Muscle of leg (tissue), 11 donors: Measurements from ENCODE around the gene GJB2. TPM values are rescaled to one million over a fixed set of nuclear protein-coding genes. Genes with fewer than 3 reads are reported as not detected.

Experiments
- DNase-seq: peaks from one replicate; pipeline ENCODE4 v3.0.0; 2013
- H3K27ac ChIP-seq: one replicate; pipeline ENCODE4 v1.5.1; 2013; ENCODE audit warnings: mild to moderate bottlenecking, low read length, control low read depth
- H3K27me3 ChIP-seq: one replicate; pipeline ENCODE4 v1.6.1; 2013; ENCODE audit warnings: low read length; ENCODE audit not compliant: control insufficient read depth, insufficient read depth
- H3K36me3 ChIP-seq: one replicate; pipeline ENCODE4 v1.6.1; 2013; ENCODE audit warnings: low read length; ENCODE audit not compliant: control insufficient read depth, insufficient read depth
- H3K4me1 ChIP-seq: one replicate; pipeline ENCODE4 v1.6.1; 2013; ENCODE audit warnings: low read length; ENCODE audit not compliant: control insufficient read depth, insufficient read depth
- H3K4me3 ChIP-seq: one replicate; pipeline ENCODE4 v1.5.1; 2013; ENCODE audit warnings: low read length, control low read depth
- H3K9me3 ChIP-seq: replicated peaks from 2 replicates; pipeline ENCODE4 v1.6.1; 2013; ENCODE audit warnings: low read depth, low read length; ENCODE audit not compliant: control insufficient read depth
- WGBS: methylation state at CpG from one replicate; pipeline ENCODE4 v1.1.5; 2013; ENCODE audit warnings: missing lambda C conversion rate; ENCODE audit not compliant: insufficient coverage; 5-methylcytosine and 5-hydroxymethylcytosine counted together
- polyA plus RNA-seq, 8 donors: library from polyadenylated mRNA; unstranded; fragments of 120-200 nt; gene quantifications; one replicate each; pipeline versions ENCODE4 v1.2.1 to v1.2.3, GENCODE V29; 2013; ENCODE audit warnings: inconsistent platforms in 1 of 8, low replicate concordance in 1 of 8; ENCODE audit not compliant: insufficient read length in 8 of 8, insufficient read depth in 1 of 8
- total RNA-seq: library from RNA; stranded (reverse); fragments of 120-200 nt; gene quantifications from one replicate; pipeline ENCODE4 v1.2.4, GENCODE V29; 2013

GJB2 gene
- total and polyA plus RNA-seq, 9 donors = 0.24 to 8.0 (median 1.2) TPM

DNA sequence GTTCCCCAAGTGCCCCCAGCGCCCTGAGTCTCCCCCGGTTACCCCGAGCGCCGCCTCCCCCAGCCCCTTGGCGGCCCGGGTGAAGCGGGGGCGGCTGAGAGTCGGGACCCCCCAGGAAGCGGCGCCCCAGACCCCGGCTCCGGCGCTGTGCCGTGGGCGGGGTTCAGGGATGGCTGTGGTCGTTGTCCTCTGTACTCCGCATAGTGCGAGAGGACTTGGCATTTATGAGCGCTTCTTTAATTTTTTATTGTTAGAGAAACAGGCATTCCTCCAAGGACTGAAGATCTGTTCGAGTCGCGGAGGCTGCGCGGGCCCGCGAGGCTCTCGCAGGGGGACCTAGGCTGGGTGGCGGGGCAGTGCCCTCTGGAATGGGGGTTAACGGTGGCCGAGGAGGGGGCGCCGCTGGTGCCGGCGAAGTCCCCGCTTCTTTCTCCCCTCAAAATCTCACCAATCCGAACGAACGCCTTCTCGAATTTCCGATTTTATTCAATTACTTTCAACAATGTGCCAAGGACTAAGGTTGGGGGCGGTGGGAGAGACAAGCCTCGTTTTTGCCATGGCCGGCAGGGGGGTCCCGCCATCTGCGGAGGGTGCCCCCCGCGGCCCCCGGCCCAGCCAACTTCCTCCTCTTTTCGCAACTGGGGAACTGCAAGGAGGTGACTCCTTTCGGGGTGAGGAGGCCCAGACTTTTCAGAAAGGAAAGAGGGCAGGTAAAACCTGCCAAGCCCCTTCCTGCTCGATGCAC, 596 bp upstream of the GJB2 start:
- H3K36me3 ChIP-seq = no peaks in the 10 kb centered on the region
- peaks cover 64% of the 10 kb centered on the region for H3K27me3 ChIP-seq
- H3K4me3 ChIP-seq = peak overlapping the region; percentile 36
- H3K27ac ChIP-seq = no peak overlapping the region
- peak; percentile 35 for DNase-seq
- H3K9me3 ChIP-seq = no peaks in the 10 kb centered on the region
- WGBS = under 1% methylated on average over 39 of the region's 53 CpGs
- peaks cover 21% of the 10 kb centered on the region for H3K4me1 ChIP-seq

- H3K36me3 ChIP-seq = no peaks in the 10 kb centered on the region
- WGBS = under 1% methylated on average over 72 of the region's 73 CpGs
- DNase-seq = no peak
Observed at GRCh38 chr13:20192158-20192835, 441 bp downstream of the GJB2 start.

GRCh38 chr13:20191311-20192157, 1.2 kb downstream of the GJB2 start:
- no peak overlapping the region for H3K27ac ChIP-seq
- H3K36me3 ChIP-seq = no peaks in the 10 kb centered on the region
- H3K4me1 ChIP-seq = peaks cover 21% of the 10 kb centered on the region
- H3K27me3 ChIP-seq = peaks cover 63% of the 10 kb centered on the region
- 30% methylated on average over 15 of the region's 24 CpGs for WGBS
- no peak for DNase-seq
- peak overlapping the region; percentile 36 for H3K4me3 ChIP-seq
- no peaks in the 10 kb centered on the region for H3K9me3 ChIP-seq

More at GRCh38 chr13:20192158-20192835, 441 bp downstream of the GJB2 start:
- H3K27me3 ChIP-seq = peaks cover 64% of the 10 kb centered on the region
- peaks cover 21% of the 10 kb centered on the region for H3K4me1 ChIP-seq
- no peaks in the 10 kb centered on the region for H3K9me3 ChIP-seq
- no peak overlapping the region for H3K27ac ChIP-seq
- peak overlapping the region; percentile 36 for H3K4me3 ChIP-seq

DNA sequence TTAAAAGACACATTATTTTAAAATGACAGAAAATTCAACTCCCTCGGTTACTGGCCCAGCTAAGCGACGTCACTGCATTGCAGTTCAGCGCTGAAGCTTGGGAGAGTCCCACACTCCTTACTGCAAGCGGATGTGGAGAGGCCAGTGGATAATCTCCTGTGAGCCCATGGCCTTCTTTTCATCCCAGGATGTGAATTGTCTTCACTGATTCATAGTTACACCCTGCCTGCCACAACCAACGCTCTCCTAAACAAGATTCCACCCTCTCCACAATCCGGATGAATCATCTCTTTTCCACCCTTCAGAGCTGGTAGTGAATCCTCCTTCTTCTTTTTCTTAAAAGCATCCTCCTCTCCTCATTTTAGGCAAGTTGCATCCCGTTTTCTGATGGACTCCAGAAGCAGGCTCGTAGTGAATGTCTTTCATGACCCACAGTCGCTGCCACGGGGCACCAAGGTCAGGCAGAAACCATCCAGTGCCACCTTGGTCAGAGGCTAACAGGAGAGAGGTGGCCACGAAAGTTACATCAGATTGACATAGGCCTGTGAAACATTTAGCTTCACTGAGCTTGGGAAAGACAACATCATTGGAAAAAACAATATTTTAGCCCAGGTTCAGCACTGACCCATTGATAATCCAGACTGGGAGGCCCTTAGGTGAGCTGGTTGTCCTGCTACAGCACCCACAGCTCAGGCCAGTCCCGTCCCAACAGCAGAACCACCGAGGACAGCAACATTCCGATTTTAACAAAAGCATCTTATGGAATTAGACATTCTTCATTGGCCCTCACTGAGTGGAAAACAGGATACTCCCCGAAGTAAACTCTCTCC, 2.0 kb downstream of the GJB2 start:
- 87% methylated on average over 12 of the region's 16 CpGs for WGBS
- H3K27ac ChIP-seq = no peak overlapping the region
- H3K4me1 ChIP-seq = peaks cover 21% of the 10 kb centered on the region
- H3K9me3 ChIP-seq = no peaks in the 10 kb centered on the region
- DNase-seq = no peak
- no peak overlapping the region for H3K4me3 ChIP-seq
- no peaks in the 10 kb centered on the region for H3K36me3 ChIP-seq
- peaks cover 62% of the 10 kb centered on the region for H3K27me3 ChIP-seq

GRCh38 chr13:20190076-20190475, 2.7 kb downstream of the GJB2 start:
- no peaks in the 10 kb centered on the region for H3K9me3 ChIP-seq
- no peak overlapping the region for H3K27ac ChIP-seq
- peaks cover 62% of the 10 kb centered on the region for H3K27me3 ChIP-seq
- H3K4me3 ChIP-seq = no peak overlapping the region
- H3K36me3 ChIP-seq = no peaks in the 10 kb centered on the region
- WGBS = 80% methylated on average over 4 of the region's 5 CpGs
- DNase-seq = no peak
- peaks cover 21% of the 10 kb centered on the region for H3K4me1 ChIP-seq

GRCh38 chr13:20188667-20189553, 3.8 kb downstream of the GJB2 start:
- Histone ChIP-seq H3K9me3 (no peaks in the 10 kb centered on the region), H3K27me3 (peaks cover 60% of the 10 kb centered on the region), H3K27ac (no peak overlapping the region), H3K4me3 (no peak overlapping the region), H3K36me3 (no peaks in the 10 kb centered on the region), H3K4me1 (peaks cover 17% of the 10 kb centered on the region)
- no peak for DNase-seq
- 83% methylated on average over 15 of the region's 28 CpGs for WGBS

GRCh38 chr13:20186771-20187170, 6.0 kb downstream of the GJB2 start:
- no peak for DNase-seq
- H3K36me3 ChIP-seq = no peaks in the 10 kb centered on the region
- H3K27ac ChIP-seq = no peak overlapping the region
- H3K27me3 ChIP-seq = peaks cover 39% of the 10 kb centered on the region
- peaks cover 3% of the 10 kb centered on the region for H3K4me1 ChIP-seq
- WGBS = 97% methylated on average over 4 of the region's 6 CpGs
- no peak overlapping the region for H3K4me3 ChIP-seq
- no peaks in the 10 kb centered on the region for H3K9me3 ChIP-seq

- H3K27ac ChIP-seq = no peak overlapping the region
- DNase-seq = no peak
- 52% methylated on average over 10 of the region's 12 CpGs for WGBS
- H3K27me3 ChIP-seq = peaks cover 27% of the 10 kb centered on the region
- H3K4me1 ChIP-seq = no peaks in the 10 kb centered on the region
- H3K9me3 ChIP-seq = no peaks in the 10 kb centered on the region
- H3K4me3 ChIP-seq = no peak overlapping the region
- H3K36me3 ChIP-seq = no peaks in the 10 kb centered on the region
Observed at GRCh38 chr13:20185366-20186056, 7.2 kb downstream of the GJB2 start.
